HG03135 (cell line): ENCODE results near the gene RGMB.
"Not testable (repeated sequence)": the region's sequence is repeated elsewhere in the genome, so short reads cannot be mapped to it uniquely, and the experiment has no call there.

ENCODE experiments used
- ATAC-seq: cut with Tn5 transposase; IDR thresholded peaks from one replicate; pipeline ENCODE4 v1.9.1; 2021; ENCODE audit warnings: mild to moderate bottlenecking, moderate library complexity; ENCODE audit not compliant: unreplicated experiment

Gene RGMB

DNA sequence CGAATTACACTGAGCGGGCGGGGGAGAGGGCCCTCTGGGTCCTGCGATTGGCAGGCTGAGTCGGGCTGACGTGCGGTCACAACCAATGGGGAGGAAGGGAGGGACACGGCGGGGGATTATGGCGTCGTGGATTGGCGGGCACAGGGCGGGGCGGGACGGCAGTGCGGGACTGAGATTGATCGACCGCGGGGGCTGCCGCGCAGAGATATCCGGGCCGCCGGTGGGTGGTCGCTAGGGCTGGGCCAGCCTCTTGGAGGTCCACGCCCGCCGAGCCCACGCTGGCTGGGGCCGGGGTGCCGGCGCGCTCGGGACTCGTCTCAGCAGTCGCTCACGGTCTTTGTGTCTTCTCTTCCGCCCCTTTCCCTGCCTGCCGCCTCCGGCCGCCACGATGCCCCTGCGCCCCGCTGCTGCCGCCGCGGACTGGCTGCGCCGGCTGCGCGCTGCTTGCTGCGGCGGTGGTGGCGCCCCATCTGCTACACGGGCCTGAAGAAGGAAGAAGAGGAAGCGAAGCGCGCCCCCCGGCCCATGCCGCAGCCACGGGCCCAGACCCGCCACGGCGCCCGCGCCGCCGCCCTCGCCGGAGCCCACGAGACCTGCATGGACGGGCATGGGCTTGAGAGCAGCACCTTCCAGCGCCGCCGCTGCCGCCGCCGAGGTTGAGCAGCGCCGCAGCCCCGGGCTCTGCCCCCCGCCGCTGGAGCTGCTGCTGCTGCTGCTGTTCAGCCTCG, at the start of gene RGMB:
RGMB (plus strand) TSS at position 200 of the 728 bp plus-strand sequence; CDS start at position 608, 408 bp downstream.
- ATAC-seq = peak; percentile 87

GRCh38 chr5:98726258-98726657, 47.2 kb upstream of the RGMB start:
- no peak for ATAC-seq

GRCh38 chr5:98727686-98728085, 45.8 kb upstream of the RGMB start:
- no peak for ATAC-seq

DNA sequence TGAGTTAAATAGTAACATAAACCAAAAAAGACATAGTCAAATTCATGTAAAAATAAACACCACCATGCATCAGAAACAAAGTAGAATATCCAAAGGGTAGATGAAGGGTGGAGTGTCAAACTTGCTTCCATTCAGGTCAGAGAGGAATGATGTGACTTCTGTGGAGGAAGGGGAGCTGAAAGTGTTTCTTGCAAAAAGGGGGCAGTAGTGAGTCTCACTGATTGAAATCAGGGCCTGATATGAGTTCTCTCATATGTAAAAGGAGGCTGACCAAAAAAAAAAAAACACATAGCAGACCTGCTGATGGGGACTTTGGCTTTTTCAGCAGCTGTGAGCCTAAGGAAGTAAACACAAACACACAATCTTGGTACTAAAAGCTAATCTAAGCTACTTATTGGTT, 38.8 kb upstream of the RGMB start:
- no peak for ATAC-seq

DNA sequence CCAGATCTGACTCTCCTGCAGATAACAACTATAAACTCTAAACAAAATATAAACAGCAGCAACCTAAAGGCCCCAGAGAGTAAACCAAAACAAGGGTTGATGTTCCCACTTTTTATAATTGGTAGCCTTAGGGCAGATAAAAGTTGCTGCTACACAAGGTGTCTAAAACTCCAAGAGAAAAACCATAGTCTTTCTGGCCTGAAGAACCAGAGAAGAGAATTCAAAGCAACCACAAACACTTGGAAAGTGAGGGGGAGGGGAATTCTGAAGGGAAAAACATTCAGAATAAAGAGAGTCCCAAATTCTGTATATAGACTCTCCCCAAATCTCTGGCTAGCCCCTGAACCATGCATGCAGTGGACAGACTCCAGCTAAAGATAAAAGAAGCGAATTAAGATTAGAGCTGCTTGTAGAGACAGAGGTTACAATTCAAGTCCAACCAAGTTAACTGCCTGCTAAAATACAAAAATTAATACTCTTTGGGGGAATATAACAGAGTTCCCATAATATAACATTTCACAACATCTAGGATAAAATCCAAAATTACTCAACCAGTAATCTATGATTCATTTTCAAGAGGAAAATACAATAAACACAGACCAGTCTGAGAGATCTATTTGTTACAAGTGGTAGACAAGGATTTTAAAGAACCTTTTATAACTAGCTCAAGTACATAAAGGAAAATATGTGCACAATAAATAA, 37.5 kb upstream of the RGMB start:
- ATAC-seq = no peak

- no peak for ATAC-seq
Measured at GRCh38 chr5:98736753-98737152, 36.7 kb upstream of the RGMB start.

GRCh38 chr5:98737441-98737840, 36.0 kb upstream of the RGMB start:
- ATAC-seq = not testable (repeated sequence)

GRCh38 chr5:98738481-98739149, 34.8 kb upstream of the RGMB start:
- not testable (repeated sequence) for ATAC-seq

DNA sequence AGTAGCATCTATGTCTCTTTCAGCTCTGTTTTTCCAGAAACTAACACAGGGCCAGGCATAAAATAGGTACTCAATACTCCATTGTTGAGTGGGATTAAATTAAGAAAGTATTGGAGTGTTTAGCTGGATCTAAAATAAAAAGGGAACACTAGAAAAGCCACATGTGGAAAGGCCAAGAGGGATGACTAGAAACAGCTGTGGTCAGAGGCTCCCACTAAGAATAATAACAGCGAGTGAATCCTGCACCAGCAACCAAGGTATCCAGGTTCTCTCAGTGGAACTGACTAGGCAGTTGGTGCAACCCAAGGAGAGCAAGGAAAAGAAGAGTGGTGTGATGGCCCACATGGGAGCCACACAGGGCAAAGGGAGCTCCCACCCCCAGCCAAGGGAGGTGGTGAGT, 31.5 kb upstream of the RGMB start:
- ATAC-seq = no peak

- no peak for ATAC-seq
Measured at GRCh38 chr5:98742396-98743073, 30.9 kb upstream of the RGMB start.

- not testable (repeated sequence) for ATAC-seq
Measured at GRCh38 chr5:98748259-98748658, 25.2 kb upstream of the RGMB start.

- no peak for ATAC-seq
Measured at GRCh38 chr5:98749046-98749445, 24.4 kb upstream of the RGMB start.

DNA sequence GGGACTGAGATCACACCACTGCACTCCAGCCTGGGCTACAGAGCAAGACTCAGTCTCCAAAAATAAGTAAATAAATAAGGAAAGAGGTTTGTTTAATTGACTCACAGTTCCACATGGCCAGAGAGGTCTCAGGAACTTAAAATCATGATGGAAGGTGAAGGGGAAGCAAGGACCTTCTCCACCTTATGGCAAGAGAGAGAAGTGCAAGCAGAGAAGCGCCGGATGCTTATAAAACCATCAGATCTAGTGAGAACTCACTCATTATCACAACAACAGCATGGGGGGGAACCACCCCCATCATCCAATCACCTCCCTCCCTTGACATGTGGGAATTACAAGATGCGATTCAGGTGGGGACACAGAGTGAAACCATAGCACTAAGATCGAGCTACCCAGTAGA, 22.8 kb upstream of the RGMB start:
- peak; percentile 57 for ATAC-seq

GRCh38 chr5:98752331-98752730, 21.1 kb upstream of the RGMB start:
- not testable (repeated sequence) for ATAC-seq

- not testable (repeated sequence) for ATAC-seq
Measured at GRCh38 chr5:98752801-98753200, 20.7 kb upstream of the RGMB start.

GRCh38 chr5:98753507-98753906, 20.0 kb upstream of the RGMB start:
- no peak for ATAC-seq

DNA sequence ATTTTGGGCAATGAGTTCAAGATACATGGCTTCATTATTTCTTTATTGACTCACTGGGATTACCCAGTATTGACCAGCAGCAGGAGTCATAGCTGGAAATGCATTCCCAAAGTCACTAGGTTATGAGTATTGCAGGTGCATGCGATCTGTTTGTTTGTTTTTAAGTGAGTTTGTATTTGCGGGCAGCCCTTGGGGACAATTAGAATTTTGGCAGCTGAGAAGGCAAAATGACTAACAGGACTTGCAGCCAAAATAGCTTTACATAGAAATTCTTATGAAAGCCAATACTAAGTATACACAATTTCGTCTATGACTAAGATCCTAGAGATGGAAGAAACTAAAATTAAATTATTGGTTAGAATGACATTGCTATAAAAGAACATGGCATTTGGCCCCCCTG, 18.1 kb upstream of the RGMB start:
- no peak for ATAC-seq

DNA sequence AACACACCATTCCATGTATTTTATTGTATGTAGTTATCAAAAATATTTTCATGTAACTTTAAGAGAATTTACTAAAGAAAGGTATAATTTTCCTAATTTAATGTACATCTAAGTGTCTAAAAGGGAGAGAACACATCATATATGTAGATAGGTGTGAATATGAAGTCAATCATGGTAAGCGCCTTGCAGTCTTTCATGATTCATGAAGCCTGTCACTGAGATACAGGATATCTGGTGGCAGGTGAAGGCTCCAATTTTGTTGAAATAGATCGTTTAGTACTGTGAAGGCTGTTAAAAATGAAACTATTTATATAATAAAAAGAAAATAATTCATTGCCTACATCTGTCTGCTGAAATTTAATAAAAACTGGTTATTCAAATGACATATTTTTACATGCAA, 15.5 kb upstream of the RGMB start:
- no peak for ATAC-seq

GRCh38 chr5:98763001-98763630, 10.3 kb upstream of the RGMB start:
- ATAC-seq = no peak

- ATAC-seq = no peak
Measured at GRCh38 chr5:98765815-98766214, 7.6 kb upstream of the RGMB start.

DNA sequence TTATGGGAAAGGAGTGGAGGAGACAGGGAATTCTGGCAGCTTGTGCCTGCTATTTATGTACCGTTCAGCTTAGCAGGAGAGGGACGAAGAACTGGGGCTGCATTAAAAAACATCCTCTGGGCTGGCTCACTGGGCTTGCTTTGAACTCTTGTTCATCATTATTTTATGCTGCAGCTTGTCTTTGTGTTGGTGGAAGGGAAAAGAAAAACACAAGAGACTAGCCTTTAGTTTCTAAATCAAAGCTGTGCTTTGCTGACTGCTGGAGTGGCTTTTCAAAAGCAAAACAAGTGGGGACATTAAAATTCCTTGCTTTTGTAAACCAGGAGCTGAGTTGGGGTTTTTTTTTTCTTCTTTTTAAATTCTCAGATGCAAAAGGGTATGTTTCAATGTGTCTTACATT, 5.9 kb upstream of the RGMB start:
- no peak for ATAC-seq
